T-helper 9 cell (primary cell): ENCODE measurements around the gene ADGRD2.

Experiments
- DNase-seq: peaks from one replicate; pipeline ENCODE4 v3.0.0-alpha.2; 2020

Gene ADGRD2

DNA sequence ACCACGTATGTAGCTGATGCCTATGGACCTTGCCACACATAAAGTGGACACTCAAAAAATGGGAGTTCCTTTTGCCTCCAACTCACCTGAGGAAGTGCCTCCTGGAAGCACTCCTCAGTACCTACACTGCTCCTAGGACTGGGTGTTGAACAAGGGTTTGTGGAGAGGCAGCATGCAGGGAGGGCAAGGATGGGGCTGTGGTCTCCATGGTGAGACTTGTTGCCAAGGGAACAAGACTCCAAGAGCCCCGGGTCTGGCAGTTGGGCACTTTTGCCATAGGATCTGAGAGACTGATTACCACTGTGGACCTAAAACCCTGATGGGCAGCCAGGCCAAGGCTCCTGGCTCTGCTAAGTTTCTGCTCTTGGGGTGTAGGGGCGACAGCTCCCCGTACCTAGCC, 63.9 kb downstream of the ADGRD2 start:
- DNase-seq, result no peak

- DNase-seq, result no peak
Observed at GRCh38 chr9:124514874-124515273, 64.6 kb downstream of the ADGRD2 start.

DNA sequence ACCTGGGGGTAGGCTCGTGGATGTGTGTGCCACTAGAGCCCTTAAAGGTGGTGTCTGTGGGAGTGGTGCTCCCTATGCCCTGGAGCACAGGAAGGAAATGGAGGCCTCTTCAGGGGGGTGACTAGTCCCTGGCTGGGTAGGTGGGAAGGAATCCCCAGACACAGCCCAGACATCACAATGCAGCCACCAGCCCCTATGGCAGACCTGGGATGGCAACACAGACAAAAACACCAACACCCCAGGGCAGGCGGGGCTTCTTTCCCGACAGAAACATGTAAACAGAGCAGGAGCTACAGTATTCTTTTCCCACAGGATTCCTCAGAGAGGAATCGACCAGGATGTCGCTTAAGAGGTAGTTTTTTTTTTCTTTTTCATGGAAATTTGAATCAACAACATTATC, 67.3 kb downstream of the ADGRD2 start:
- DNase-seq, result no peak

GRCh38 chr9:124518116-124518515, 67.9 kb downstream of the ADGRD2 start:
- no peak for DNase-seq

GRCh38 chr9:124520206-124520596, 70.0 kb downstream of the ADGRD2 start:
- DNase-seq, result no peak

DNA sequence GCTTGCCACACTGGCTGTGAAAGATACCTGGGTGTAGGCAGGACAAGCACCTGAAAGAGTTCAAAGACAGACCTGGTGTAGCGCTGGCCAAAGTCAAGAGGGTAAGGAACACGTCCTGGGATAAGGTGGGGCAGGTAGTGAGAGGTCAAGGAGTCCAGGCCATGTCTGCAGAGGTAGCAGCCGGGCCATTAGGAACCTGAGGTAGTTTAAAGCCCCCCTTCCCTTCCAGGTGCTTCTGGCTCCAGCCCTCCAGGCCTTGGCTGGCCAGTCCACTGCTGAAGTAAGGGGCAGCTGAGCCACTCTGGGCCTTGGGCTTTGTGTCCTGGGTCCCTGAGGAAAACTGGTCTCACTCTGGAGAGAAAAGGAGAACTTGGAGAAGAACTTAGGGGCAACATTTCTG, 70.9 kb downstream of the ADGRD2 start:
- no peak for DNase-seq

DNA sequence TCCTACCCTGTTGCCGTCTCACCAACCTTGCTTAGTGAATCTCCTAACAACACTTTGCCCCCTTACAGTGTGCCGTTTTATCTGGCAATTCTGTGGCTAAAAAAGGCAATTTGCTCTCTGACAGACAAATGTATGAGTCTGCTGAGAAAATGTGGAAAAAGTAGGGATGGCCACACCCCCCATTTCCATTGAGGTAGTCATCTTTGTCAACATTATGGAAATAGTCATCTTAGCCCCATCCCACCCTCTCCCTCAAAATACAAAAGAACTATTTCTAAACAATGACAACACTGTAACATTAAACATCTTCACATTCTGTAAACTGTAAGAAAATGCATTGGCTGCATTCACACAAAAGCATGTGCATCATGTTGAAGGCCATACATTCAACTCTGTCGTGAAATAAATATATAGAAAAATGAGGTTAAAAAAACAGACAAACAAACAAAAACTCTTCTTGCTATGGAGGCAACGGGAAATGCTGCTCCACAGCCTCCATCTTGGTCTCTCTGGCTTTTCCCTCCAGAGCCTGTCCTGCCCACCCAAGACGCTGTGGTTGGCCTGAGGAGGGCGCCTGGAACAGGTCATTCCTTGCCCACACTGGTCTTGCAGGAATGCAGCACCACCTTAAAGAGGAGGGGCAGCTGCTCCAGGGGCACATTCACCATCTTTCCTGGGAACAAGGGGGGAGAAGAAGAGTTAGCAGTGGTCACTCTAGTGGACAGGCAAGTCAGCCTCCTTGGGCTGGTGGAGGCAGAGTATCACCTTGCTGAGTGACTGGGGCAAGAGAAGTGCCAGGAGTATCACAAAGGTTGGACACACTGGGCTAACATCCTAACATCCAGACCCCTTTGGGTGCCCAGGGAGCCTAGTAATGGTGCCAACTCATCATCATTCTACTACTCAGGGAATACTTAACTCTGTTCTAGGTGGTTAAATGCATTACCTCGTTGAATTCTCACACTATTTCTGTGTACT, 72.2 kb downstream of the ADGRD2 start:
- no peak for DNase-seq

GRCh38 chr9:124526174-124526573, 75.9 kb downstream of the ADGRD2 start:
- DNase-seq, result no peak

GRCh38 chr9:124527781-124528180, 77.5 kb downstream of the ADGRD2 start:
- no peak for DNase-seq
